GM12878 (cell line): ENCODE data around the gene NPSR1. TPM values are rescaled to one million over a fixed set of nuclear protein-coding genes. Genes with fewer than 3 reads are reported as not detected.

ENCODE experiments used
- ATAC-seq: fragments of 200-7000 bp; cut with Tn5 transposase; 3 replicates; pipeline ENCODE4 v1.9.1; 2020; ENCODE audit warnings: mild to moderate bottlenecking, moderate library complexity
- BruUV-seq: library from RNA; stranded (reverse); fragments of 400-500 nt; replicated peaks from 2 replicates; lab custom pipeline; 2021; lab: Mats Ljungman, UMichigan
- CTCF ChIA-PET: fragments of 300-600 bp; sonication (Branson Sonifier 250); formaldehyde crosslinking; extraction: SDS; loops from one replicate; lab custom pipeline; 2021; ENCODE audit warnings: inconsistent platforms; lab: Yijun Ruan, JAX
- POLR2A ChIA-PET: fragments of 350-600 bp; formaldehyde crosslinking; extraction: SDS; loops from one replicate; lab custom pipeline; 2021; ENCODE audit warnings: inconsistent platforms; lab: Charles Lee
- RAD21 ChIA-PET: fragments of 300-600 bp; sonication (Branson Sonifier 250); formaldehyde crosslinking; loops from one replicate; lab custom pipeline; 2023; ENCODE audit warnings: antibody characterized with exemption; ENCODE audit not compliant: unreplicated experiment; lab: Charles Lee
- SMC1A ChIA-PET: fragments of 300-600 bp; sonication (Branson Sonifier 250); formaldehyde crosslinking; loops from one replicate; lab custom pipeline; 2023; ENCODE audit not compliant: unreplicated experiment, uncharacterized antibody; lab: Charles Lee
- DNase-seq: peaks from one replicate; pipeline ENCODE4 v3.0.0-alpha.2; 2011; ENCODE audit warnings: low read depth, low spot score
- FAIRE-seq: peaks from 3 replicates; lab custom pipeline; 2011; peaks lifted over from hg19 to GRCh38; lab: Jason Lieb, UNC
- H2AFZ ChIP-seq: 2 replicates; pipeline ENCODE4 v1.6.0; 2011; ENCODE audit warnings: low read depth, low read length, control low read depth; ENCODE audit not compliant: control insufficient read depth
- H3K27ac ChIP-seq: 2 replicates; pipeline ENCODE4 v1.5.1; 2011; ENCODE audit warnings: control low read depth; ENCODE audit not compliant: control insufficient read depth, insufficient read depth
- H3K27me3 ChIP-seq, 2 experiments: replicated peaks in 1 of 2; 2 replicates each; pipeline versions ENCODE4 v1.6.0 to v1.6.1; 2011; ENCODE audit warnings: low read length in 1 of 2; ENCODE audit not compliant: control insufficient read depth in 2 of 2, insufficient read depth in 2 of 2
- H3K36me3 ChIP-seq, 2 experiments: 2 replicates each; pipeline ENCODE4 v1.5.1; 2011; ENCODE audit warnings: low read length in 1 of 2; ENCODE audit not compliant: control insufficient read depth in 2 of 2, insufficient read depth in 2 of 2
- H3K4me1 ChIP-seq: 2 replicates; pipeline ENCODE4 v1.6.1; 2011; ENCODE audit warnings: mild to moderate bottlenecking, low read length, moderate library complexity, mixed read lengths; ENCODE audit not compliant: control insufficient read depth, insufficient read depth
- H3K4me2 ChIP-seq: 2 replicates; pipeline ENCODE4 v1.6.0; 2011; ENCODE audit warnings: control low read depth; ENCODE audit not compliant: control insufficient read depth, insufficient read depth
- H3K4me3 ChIP-seq: fragments of 200-600 bp; sonication (generic); 2 replicates; pipeline ENCODE4 v1.5.1; 2016
- H3K79me2 ChIP-seq: 2 replicates; pipeline ENCODE4 v1.6.0; 2011; ENCODE audit warnings: low read length; ENCODE audit not compliant: control insufficient read depth, insufficient read depth
- H3K9ac ChIP-seq: 2 replicates; pipeline ENCODE4 v1.8.0; 2011; ENCODE audit warnings: low read length, control low read depth, mixed read lengths; ENCODE audit not compliant: control insufficient read depth, insufficient read depth
- H3K9me3 ChIP-seq: replicated peaks from 3 replicates; pipeline ENCODE4 v1.5.1; 2011; ENCODE audit warnings: mild to moderate bottlenecking, low read length; ENCODE audit not compliant: control insufficient read depth, insufficient read depth
- H4K20me1 ChIP-seq: 2 replicates; pipeline ENCODE4 v1.6.0; 2011; ENCODE audit not compliant: control insufficient read depth, insufficient read depth
- CTCF ChIP-seq, 3 experiments: IDR thresholded peaks in 2 of 3; conservative IDR thresholded peaks in 1 of 3; 2 replicates each; pipeline ENCODE4 v1.5.1; 2011; ENCODE audit warnings: low read depth in 3 of 3, low read length in 3 of 3, mild to moderate bottlenecking in 3 of 3, control low read depth in 2 of 3, moderate library complexity in 2 of 3, inconsistent platforms in 1 of 3, mixed read lengths in 1 of 3; ENCODE audit not compliant: control insufficient read depth in 2 of 3, insufficient read depth in 1 of 3; ENCODE audit errors: extremely low read depth in 1 of 3
- HCFC1 ChIP-seq: fragments of 150-350 bp; IDR thresholded peaks from 2 replicates; pipeline ENCODE4 v1.6.1; 2014; ENCODE audit warnings: low read length
- IRF5 ChIP-seq: fragments of 450-650 bp; IDR thresholded peaks from 2 replicates; pipeline ENCODE4 v1.6.1; 2017; ENCODE audit warnings: borderline replicate concordance
- NFIC ChIP-seq: IDR thresholded peaks from 2 replicates; pipeline ENCODE4 v1.6.1; 2012; ENCODE audit warnings: low read depth, mild to moderate bottlenecking, inconsistent platforms, low read length, moderate library complexity
- NFYB ChIP-seq: IDR thresholded peaks from 2 replicates; pipeline ENCODE4 v1.6.1; 2011; ENCODE audit warnings: low read depth, mild to moderate bottlenecking, low read length, improper control_type of control experiment, moderate library complexity; ENCODE audit not compliant: insufficient read depth
- NR2F1 ChIP-seq: fragments of 450-650 bp; conservative IDR thresholded peaks from 2 replicates; pipeline ENCODE4 v1.6.1; 2017; ENCODE audit warnings: mild to moderate bottlenecking
- PRDM15 ChIP-seq: fragments of 450-650 bp; formaldehyde crosslinking; IDR thresholded peaks from 2 replicates; pipeline ENCODE4 v1.4.0; 2020; ENCODE audit warnings: mild to moderate bottlenecking, moderate library complexity
- SMARCA5 ChIP-seq: fragments of 450-650 bp; IDR thresholded peaks from 2 replicates; pipeline ENCODE4 v1.6.1; 2017; ENCODE audit warnings: mild to moderate bottlenecking
- SMC3 ChIP-seq: IDR thresholded peaks from 2 replicates; pipeline ENCODE4 v1.6.1; 2011; ENCODE audit warnings: low read length, improper control_type of control experiment, borderline replicate concordance
- SREBF2 ChIP-seq: IDR thresholded peaks from 2 replicates; pipeline ENCODE4 v1.6.1; 2012; ENCODE audit warnings: mild to moderate bottlenecking, low read length
- TBL1XR1 ChIP-seq: IDR thresholded peaks from 2 replicates; pipeline ENCODE4 v1.6.1; 2012; ENCODE audit warnings: low read depth, low read length, improper control_type of control experiment
- USF1 ChIP-seq: IDR thresholded peaks from 2 replicates; pipeline ENCODE4 v1.6.1; 2011; ENCODE audit warnings: borderline replicate concordance, low read depth, mild to moderate bottlenecking, moderate library complexity, mixed read lengths, low read length; ENCODE audit not compliant: insufficient read depth; ENCODE audit errors: extremely low read length
- ZNF622 ChIP-seq: fragments of 450-650 bp; IDR thresholded peaks from 2 replicates; pipeline ENCODE4 v1.6.1; 2017; ENCODE audit warnings: mild to moderate bottlenecking, inconsistent platforms
- WGBS: methylation state at CpG from one replicate; pipeline ENCODE4 v1.1.6; 2016; ENCODE audit warnings: low lambda C conversion rate; ENCODE audit not compliant: insufficient replicate concordance, insufficient coverage; ENCODE audit errors: missing lambda C conversion rate; 5-methylcytosine and 5-hydroxymethylcytosine counted together
- in situ Hi-C: fragments of 300-500 bp; cut with MboI; formaldehyde crosslinking; loops from 9 replicates; pipeline ENCODE4 v1.14.3; 2018; ENCODE audit warnings: mixed read lengths
- intact Hi-C: fragments of 100-400 bp; cut with micrococcal nuclease; formaldehyde crosslinking; loops from one replicate; pipeline ENCODE4 v1.14.2; 2022; ENCODE audit not compliant: unreplicated experiment
- polyA plus RNA-seq, 11 experiments: library from polyadenylated mRNA; depleted of rRNA in 4 of 11; unstranded in 6 of 11; stranded (reverse) in 5 of 11; fragments of >200 nt; fragmentation: Nextera tagmentation in 4 of 11; fragmentation: Illumina TruSeq in 1 of 11; extraction: Ambion mirVana in 4 of 11; extraction: Trizol in 1 of 11; gene quantifications; 1 replicate in 1 of 11; 2 replicates in 10 of 11; pipeline versions ENCODE4 v1.2.1 to v1.2.3, GENCODE V29; 2011 to 2016; ENCODE audit warnings: inconsistent platforms in 2 of 11, missing spikeins in 2 of 11, low read depth in 1 of 11
- total RNA-seq, 4 experiments: library from RNA; depleted of rRNA in 3 of 4; stranded (reverse); fragments of >200 nt in 3 of 4; fragmentation: Illumina TruSeq in 1 of 4; extraction: Trizol in 1 of 4; gene quantifications; 2 replicates each; pipeline versions ENCODE4 v1.2.1 to v1.2.3, GENCODE V29; 2013 to 2021

The NPSR1 gene
- total and polyA plus RNA-seq, 10 of the 15 experiments (the other 5 are each of a cell fraction or from before 2014, with no cell fraction given), result 0.20 TPM; not detected in 9

GRCh38 chr7:34759477-34760125 is 101.6 kb downstream of the NPSR1 start (continued):
- TF ChIP-seq CTCF (IDR thresholded peaks at IDR 0.05 in 2 of 3, conservative IDR thresholded peaks at IDR 0.05 in 1 of 3; ENCODE audit: control insufficient read depth in 2 of 3, extremely low read depth in 1 of 3, insufficient read depth in 1 of 3, low read depth in 3 of 3, low read length in 3 of 3) (peak; percentile 55 to 57 (median 56); a peak in 5 of 6 replicates), SMARCA5 (0 out of 2 replicates have a peak, but pooled peaks have one; percentile 39)

- H3K4me2 ChIP-seq, result no peak overlapping the region
- ChIA-PET SMC1A (interaction anchor here (0.6 to 3.4 kb wide), 21 partner anchors 9 to 275 kb away, joined by 3 to 29 read pairs (median 4); no protein-coding TSS in a partner anchor), CTCF (interaction anchor here (0.5 to 4.8 kb wide), 22 partner anchors 11 to 280 kb away, joined by 3 to 46 read pairs (median 4); partner anchors contain the start of gene DPY19L1), POLR2A (interaction anchor here (1.2 kb wide), 1 partner anchor 9 kb away, joined by 4 read pairs; no protein-coding TSS in a partner anchor), RAD21 (interaction anchor here (0.8 to 2.8 kb wide), 10 partner anchors 13 to 276 kb away, joined by 3 to 21 read pairs (median 4); no protein-coding TSS in a partner anchor)
- FAIRE-seq, result no peak
- intact Hi-C loops (no loop called here), in situ Hi-C loops (no loop called here)
- no peak for ATAC-seq
- H3K9ac ChIP-seq, result no peak overlapping the region
- no peak overlapping the region for H3K4me3 ChIP-seq
- H3K27ac ChIP-seq, result no peak overlapping the region
- BruUV-seq, result no TSS peak
- no peaks in the 10 kb centered on the region for H3K9me3 ChIP-seq
- 0% methylated on average over 2 of the region's 2 CpGs for WGBS
- DNase-seq, result no peak
- H2AFZ ChIP-seq, result no peak overlapping the region
- no peaks in the 10 kb centered on the region for H3K27me3 ChIP-seq
- no peaks in the 10 kb centered on the region for H4K20me1 ChIP-seq
- H3K4me1 ChIP-seq, result no peaks in the 10 kb centered on the region
- H3K79me2 ChIP-seq, result no peaks in the 10 kb centered on the region
- no peaks in the 10 kb centered on the region for H3K36me3 ChIP-seq
- no peak for TF ChIP-seq NFIC
- TF ChIP-seq USF1, result no peak
- no peak for TF ChIP-seq SREBF2
- no peak for TF ChIP-seq ZNF622
- no peak for TF ChIP-seq PRDM15 (CRISPR knock-in tag)
- no peak for TF ChIP-seq NR2F1
- no peak for TF ChIP-seq SMC3
- TF ChIP-seq HCFC1, result no peak
- TF ChIP-seq NFYB, result no peak
- TF ChIP-seq TBL1XR1, result no peak
- no peak for TF ChIP-seq IRF5
Measured at GRCh38 chr7:34760271-34760670, 102.3 kb downstream of the NPSR1 start.
